HL-60 (cell line): ENCODE results near the gene IGFBP4.
"Not testable (repeated sequence)": the region's sequence is repeated elsewhere in the genome, so short reads cannot be mapped to it uniquely, and the experiment has no call there.

ENCODE experiments used
- DNase-seq, 2 experiments: peaks; one replicate each; pipeline ENCODE4 v3.0.0-alpha.2; 2010 to 2020; ENCODE audit warnings: low read depth in 1 of 2, low spot score in 1 of 2
- H3K27ac ChIP-seq: fragments of 250-450 bp; sonication (Bioruptor Pico); replicated peaks from 2 replicates; pipeline ENCODE4 v1.5.1; 2020; ENCODE audit warnings: mild to moderate bottlenecking, moderate library complexity
- H3K27me3 ChIP-seq: fragments of 250-450 bp; sonication (Bioruptor Pico); 2 replicates; pipeline ENCODE4 v1.5.1; 2021; ENCODE audit warnings: mild to moderate bottlenecking, moderate library complexity; ENCODE audit not compliant: insufficient read depth, poor library complexity, severe bottlenecking
- H3K4me3 ChIP-seq: replicated peaks from 2 replicates; pipeline ENCODE4 v1.5.1; 2011; ENCODE audit warnings: mild to moderate bottlenecking, control low read depth, low read length; ENCODE audit not compliant: insufficient read depth
- GABPA ChIP-seq: IDR thresholded peaks from 2 replicates; pipeline ENCODE4 v1.6.1; 2012; ENCODE audit warnings: low read depth
- POLR2AphosphoS5 ChIP-seq: IDR thresholded peaks from 2 replicates; pipeline ENCODE4 v1.6.1; 2012; ENCODE audit warnings: low read depth
- SPI1 ChIP-seq: IDR thresholded peaks from 2 replicates; pipeline ENCODE4 v1.6.1; 2012; ENCODE audit warnings: low read depth, mild to moderate bottlenecking, borderline replicate concordance
- TF ChIP-seq, protein P1 (sequence below): IDR thresholded peaks from one replicate; pipeline ENCODE4 v1.5.1; 2011; ENCODE audit warnings: low read length, control low read depth, inconsistent platforms; ENCODE audit not compliant: insufficient read depth
- TF ChIP-seq, protein P2 (sequence below): IDR thresholded peaks from 2 replicates; pipeline ENCODE4 v1.6.1; 2012; ENCODE audit warnings: low read depth; ENCODE audit not compliant: insufficient replicate concordance

The IGFBP4 gene

GRCh38 chr17:40411821-40412220, 31.4 kb upstream of the IGFBP4 start:
- no peak overlapping the region for H3K4me3 ChIP-seq
- TF ChIP-seq POLR2AphosphoS5: no peak
- no peak for TF ChIP-seq SPI1
- TF ChIP-seq GABPA: no peak
- TF ChIP-seq, protein P1, sequence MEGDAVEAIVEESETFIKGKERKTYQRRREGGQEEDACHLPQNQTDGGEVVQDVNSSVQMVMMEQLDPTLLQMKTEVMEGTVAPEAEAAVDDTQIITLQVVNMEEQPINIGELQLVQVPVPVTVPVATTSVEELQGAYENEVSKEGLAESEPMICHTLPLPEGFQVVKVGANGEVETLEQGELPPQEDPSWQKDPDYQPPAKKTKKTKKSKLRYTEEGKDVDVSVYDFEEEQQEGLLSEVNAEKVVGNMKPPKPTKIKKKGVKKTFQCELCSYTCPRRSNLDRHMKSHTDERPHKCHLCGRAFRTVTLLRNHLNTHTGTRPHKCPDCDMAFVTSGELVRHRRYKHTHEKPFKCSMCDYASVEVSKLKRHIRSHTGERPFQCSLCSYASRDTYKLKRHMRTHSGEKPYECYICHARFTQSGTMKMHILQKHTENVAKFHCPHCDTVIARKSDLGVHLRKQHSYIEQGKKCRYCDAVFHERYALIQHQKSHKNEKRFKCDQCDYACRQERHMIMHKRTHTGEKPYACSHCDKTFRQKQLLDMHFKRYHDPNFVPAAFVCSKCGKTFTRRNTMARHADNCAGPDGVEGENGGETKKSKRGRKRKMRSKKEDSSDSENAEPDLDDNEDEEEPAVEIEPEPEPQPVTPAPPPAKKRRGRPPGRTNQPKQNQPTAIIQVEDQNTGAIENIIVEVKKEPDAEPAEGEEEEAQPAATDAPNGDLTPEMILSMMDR: no peak
- TF ChIP-seq, protein P2, sequence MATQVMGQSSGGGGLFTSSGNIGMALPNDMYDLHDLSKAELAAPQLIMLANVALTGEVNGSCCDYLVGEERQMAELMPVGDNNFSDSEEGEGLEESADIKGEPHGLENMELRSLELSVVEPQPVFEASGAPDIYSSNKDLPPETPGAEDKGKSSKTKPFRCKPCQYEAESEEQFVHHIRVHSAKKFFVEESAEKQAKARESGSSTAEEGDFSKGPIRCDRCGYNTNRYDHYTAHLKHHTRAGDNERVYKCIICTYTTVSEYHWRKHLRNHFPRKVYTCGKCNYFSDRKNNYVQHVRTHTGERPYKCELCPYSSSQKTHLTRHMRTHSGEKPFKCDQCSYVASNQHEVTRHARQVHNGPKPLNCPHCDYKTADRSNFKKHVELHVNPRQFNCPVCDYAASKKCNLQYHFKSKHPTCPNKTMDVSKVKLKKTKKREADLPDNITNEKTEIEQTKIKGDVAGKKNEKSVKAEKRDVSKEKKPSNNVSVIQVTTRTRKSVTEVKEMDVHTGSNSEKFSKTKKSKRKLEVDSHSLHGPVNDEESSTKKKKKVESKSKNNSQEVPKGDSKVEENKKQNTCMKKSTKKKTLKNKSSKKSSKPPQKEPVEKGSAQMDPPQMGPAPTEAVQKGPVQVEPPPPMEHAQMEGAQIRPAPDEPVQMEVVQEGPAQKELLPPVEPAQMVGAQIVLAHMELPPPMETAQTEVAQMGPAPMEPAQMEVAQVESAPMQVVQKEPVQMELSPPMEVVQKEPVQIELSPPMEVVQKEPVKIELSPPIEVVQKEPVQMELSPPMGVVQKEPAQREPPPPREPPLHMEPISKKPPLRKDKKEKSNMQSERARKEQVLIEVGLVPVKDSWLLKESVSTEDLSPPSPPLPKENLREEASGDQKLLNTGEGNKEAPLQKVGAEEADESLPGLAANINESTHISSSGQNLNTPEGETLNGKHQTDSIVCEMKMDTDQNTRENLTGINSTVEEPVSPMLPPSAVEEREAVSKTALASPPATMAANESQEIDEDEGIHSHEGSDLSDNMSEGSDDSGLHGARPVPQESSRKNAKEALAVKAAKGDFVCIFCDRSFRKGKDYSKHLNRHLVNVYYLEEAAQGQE: no peak
- DNase-seq: no peak
- no peak overlapping the region for H3K27ac ChIP-seq
- no peaks in the 10 kb centered on the region for H3K27me3 ChIP-seq

DNA sequence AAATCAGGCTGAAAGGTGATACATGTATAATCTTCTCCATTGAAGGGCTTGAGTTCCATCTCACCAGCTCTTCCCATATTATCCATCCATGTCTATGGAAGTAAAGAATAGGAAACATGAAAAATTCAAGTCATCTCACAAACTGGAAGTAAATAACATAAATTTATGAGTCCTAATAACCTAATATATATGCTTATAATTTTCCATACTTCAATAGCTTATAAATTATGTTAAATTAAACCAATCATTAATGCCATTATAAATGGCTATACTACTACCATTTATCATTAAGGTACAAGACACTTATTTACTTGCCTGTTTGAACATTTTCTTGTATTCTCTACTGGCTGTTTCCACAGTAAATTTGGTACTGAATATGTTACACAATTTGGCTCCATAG, 30.4 kb upstream of the IGFBP4 start:
- H3K4me3 ChIP-seq: no peak overlapping the region
- H3K27ac ChIP-seq: no peak overlapping the region
- no peaks in the 10 kb centered on the region for H3K27me3 ChIP-seq
- no peak for TF ChIP-seq GABPA
- TF ChIP-seq, protein P2: no peak
- no peak for TF ChIP-seq POLR2AphosphoS5
- no peak for TF ChIP-seq SPI1
- TF ChIP-seq, protein P1: no peak
- no peak for DNase-seq

DNA sequence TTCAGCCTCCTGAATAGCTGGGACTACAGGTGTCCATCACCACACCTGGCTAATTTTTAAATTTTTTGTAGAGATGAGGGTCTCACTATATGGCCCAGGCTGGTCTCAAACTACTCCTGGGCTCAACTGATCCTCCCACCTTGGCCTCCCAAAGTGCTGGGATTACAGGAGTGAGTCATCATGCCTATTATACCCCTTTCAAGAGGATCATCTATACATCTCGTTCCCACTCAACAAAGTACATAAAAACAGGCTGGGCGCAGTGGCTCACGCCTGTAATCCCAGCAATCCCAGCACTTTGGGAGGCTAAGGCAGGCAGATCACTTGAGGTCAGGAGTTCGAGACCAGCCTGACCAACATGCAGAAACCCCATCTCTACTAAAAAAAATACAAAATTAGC, 28.9 kb upstream of the IGFBP4 start:
- not testable (repeated sequence) for DNase-seq, H3K27ac ChIP-seq, H3K4me3 ChIP-seq, H3K27me3 ChIP-seq

GRCh38 chr17:40415390-40415789, 27.9 kb upstream of the IGFBP4 start:
- Histone ChIP-seq H3K4me3 (no peak overlapping the region), H3K27ac (no peak overlapping the region)
- no peak for DNase-seq

More at GRCh38 chr17:40415390-40415789, 27.9 kb upstream of the IGFBP4 start:
- TF ChIP-seq GABPA: no peak
- TF ChIP-seq, protein P1: peak; percentile 37
- H3K27me3 ChIP-seq: no peaks in the 10 kb centered on the region
